ENCODE results near the gene S100A3.
"Not testable (repeated sequence)": the region's sequence is repeated elsewhere in the genome, so short reads cannot be mapped to it uniquely, and the experiment has no call there.

Gene S100A3

DNA sequence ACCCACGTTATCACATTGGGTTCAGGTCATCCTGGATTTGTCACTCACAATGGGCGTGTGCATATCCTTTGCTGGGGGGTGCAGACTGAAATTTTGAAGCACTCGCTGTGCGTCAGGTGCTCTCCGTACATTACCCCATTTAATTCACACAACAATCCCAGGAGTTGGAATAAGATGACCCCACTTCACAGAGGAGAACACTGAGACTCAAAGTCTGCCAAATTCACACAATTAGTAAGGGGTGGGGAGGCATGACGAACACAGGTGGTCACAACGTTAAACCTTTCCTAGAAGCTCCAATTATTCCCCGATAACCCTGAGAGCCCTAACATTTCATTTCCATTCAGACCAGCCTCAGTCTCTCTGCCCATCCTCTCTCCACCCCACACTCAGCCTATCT is 20.4 kb upstream of the S100A3 start:
- DNase-seq (ENCODE audit: low read depth in 2 of 2, low spot score in 1 of 2): no peak

GRCh38 chr1:153568367-153569099 is 19.5 kb upstream of the S100A3 start:
- DNase-seq (ENCODE audit: low read depth in 2 of 2, low spot score in 1 of 2): peak; percentile 62 to 65

- DNase-seq (ENCODE audit: low read depth in 2 of 2, low spot score in 1 of 2): no peak
Observed at GRCh38 chr1:153567621-153568366, 18.7 kb upstream of the S100A3 start.

GRCh38 chr1:153566414-153567371 is 17.6 kb upstream of the S100A3 start:
- DNase-seq (ENCODE audit: low read depth in 2 of 2, low spot score in 1 of 2): peak; percentile 47 to 78

DNA sequence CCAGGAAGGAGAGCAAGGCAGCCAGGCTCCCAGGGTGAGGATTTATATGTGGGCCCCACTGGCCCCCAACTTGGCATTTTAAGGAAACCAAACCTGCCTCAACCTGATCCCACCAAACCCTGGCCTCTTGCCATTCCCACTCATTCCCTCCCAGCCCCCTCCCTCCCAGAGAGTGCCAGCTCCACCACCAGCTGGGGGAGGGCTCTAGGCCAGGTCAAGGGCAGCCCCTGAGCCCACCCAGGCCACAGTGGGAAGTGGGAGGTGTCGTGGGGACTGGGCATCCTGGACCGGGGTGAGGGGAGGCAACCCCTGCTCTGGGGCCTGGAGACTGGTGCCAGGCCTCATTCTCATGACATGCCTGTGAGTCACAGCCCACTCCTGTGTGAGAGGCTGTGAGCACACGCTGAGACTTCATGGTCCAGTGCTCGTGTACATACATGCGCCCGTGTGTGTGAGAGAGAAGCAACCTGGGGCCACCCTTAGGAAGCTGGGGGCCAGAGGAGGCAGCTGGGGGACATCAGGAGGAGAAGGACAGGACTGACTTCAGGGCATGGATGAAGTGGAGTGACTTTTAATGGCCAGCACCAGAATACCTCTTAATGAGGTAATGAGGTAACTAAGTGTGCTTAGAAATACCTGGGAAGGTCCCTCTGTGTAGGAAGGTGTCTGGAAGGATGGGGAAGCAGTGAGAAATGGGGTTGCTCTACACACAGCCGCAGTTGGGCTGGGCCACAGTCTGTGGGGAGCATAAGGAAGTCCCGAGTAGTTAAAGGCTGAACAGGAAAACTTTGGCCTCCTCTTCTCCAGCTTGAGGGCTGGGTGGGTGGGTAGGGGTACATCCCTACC is 16.7 kb upstream of the S100A3 start, which contains the start of gene S100A2:
S100A2 (minus strand) TSS at position 316 of the 846 bp plus-strand sequence. CDS start 1,967 bp downstream, outside the sequence.
- no peak for DNase-seq (ENCODE audit: low read depth in 2 of 2, low spot score in 1 of 2)

DNA sequence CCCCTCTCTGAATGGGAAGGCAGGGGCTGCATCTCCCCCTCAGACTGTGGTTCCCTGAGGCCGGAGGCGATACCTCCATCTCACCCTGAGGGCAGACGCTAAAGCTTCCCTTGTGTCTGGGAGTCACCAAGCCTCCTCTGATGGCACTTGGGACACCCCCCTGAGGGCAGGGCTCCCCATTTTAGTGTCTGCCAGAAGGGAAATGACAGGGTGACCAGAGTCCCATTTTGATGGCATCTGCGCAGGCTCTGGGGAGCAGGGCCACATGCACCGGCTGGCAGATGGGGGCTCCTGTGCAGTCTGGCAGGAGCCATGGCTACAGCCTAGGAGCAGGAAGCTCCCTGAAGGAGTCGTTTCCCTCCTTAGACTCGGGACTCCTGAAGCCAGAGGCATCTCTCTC is 14.9 kb upstream of the S100A3 start:
- DNase-seq (ENCODE audit: low read depth in 2 of 2, low spot score in 1 of 2): no peak

DNA sequence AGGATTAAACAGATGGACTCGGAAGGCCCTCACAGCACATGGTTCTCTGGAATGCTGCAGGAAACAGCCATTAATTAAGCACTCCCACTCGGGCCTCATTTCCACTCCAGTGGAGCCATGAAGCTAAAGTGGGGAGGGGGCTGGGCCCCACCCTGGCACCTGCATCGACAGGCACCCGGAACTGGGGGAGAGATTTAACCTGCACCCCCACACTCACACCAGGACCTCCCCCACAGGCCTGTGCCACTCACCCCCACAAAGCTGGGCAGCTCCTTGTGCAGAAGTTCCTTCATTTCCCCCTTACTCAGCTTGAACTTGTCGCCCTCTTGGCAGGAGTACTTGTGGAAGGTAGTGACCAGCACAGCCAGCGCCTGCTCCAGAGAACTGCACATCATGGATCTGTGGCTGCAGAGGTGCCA is 14.4 kb upstream of the S100A3 start:
- DNase-seq (ENCODE audit: low read depth in 2 of 2, low spot score in 1 of 2): no peak

DNA sequence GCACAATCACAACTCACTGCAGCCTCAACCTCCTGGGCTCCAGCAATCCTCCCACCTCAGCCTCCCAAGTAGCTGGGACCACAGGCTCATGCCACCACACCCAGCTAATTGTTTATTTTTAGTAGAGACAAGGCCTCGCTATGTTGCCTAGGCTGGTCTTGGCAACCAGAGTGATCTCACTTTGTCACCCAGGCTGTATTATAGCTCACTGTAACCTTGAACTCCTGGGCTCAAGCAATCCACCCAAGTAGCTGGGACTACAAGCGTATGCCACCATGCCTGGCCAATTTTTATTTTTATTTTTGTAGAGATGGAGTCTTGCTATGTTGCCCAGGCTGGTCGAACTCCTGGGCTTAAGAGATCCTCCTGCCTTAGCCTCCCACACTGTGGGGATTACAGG is 13.0 kb upstream of the S100A3 start:
- DNase-seq (ENCODE audit: low read depth in 2 of 2, low spot score in 1 of 2): not testable (repeated sequence)

GRCh38 chr1:153561466-153561985 is 12.5 kb upstream of the S100A3 start:
- DNase-seq (ENCODE audit: low read depth in 2 of 2, low spot score in 1 of 2): no peak

DNA sequence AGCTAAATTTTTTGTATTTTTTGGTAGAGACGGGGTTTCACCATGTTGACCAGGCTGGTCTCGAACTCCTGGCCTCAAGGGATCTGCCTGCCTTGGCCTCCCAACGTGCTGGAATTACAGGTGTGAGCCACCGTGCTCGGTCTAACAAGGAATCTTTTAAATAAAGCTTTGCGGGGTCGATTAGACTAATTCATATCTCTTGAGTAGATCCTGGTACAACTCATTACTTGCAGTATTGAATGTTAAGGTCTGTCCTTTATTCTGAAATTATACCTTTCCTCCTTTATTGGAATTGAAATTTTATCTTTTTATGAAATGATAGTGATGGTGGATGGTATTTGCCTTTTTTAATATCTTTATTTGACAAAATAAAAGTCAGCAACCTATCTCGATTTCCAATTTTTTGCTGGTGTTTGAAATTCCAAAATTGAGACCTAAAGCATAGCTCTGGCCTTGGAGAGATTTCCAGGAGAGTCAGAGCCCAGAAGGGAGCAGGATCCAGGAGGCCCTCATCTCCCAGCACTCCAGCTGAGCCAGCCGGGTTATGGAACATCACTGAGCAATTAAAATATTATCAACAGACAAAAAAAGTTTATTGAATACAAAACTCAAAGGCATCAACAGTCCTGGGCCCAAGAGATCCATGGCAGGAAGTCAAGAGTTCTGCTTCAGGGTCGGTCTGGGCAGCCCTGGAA is 11.9 kb upstream of the S100A3 start:
- DNase-seq (ENCODE audit: low read depth in 2 of 2, low spot score in 1 of 2): no peak

- no peak for DNase-seq (ENCODE audit: low read depth in 2 of 2, low spot score in 1 of 2)
Observed at GRCh38 chr1:153560241-153560640, 11.2 kb upstream of the S100A3 start.

DNA sequence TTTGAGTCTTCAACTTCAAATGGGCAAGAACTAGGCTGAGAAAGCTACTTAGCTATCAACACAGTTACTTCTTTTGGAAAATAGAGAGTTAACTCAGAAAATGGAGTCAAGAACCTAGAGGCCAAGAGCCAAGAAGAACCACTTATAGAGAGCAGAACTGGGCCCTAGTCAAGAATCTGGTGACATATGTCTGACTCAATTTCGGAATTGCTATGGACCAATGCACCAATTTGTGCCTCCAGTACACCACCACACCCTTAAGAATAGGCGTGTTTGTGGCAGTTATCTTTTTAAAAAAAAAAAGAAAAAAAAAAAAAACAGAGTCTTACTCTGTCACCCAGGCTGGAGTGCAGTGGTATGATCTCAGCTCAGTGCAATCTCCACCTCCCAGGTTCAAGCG is 8.8 kb upstream of the S100A3 start:
- no peak for DNase-seq (ENCODE audit: low read depth in 2 of 2, low spot score in 1 of 2)

GRCh38 chr1:153556348-153556747 is 7.3 kb upstream of the S100A3 start:
- no peak for DNase-seq (ENCODE audit: low read depth in 2 of 2, low spot score in 1 of 2)

DNA sequence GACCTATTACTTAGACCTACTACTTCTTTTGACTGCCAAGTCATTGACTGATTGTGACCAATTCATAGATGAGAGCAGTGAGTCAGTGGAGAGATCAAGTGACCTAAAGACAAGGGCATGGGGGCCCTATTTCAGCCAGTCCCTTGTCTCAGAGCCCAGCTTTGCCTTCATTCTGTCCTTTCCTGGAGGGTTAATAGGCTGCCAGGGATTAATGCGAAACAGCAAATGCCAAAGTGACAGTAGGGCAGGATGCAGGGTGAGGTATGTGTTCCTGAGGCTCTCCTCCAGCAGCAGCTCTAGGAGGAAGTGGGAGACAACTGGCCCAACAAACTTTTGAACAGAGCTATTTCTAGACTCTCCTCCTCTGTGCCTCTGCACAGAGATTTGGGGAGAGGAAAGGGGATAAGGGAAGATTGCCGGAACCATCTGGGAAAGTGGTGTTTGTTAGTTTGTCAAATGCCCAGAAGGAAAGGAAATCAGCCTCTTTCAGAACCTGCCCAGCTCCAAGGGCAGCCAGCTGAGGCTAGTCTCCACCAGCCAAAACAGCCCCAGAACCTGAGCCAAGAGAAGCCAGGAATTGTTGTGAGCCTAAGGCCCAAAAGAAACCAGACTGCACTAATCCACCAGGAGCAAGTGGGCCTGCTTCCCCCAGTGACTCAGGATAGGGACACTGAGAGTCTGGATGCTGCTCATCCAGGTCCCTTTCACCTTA is 4.9 kb upstream of the S100A3 start:
- no peak for DNase-seq (ENCODE audit: low read depth in 2 of 2, low spot score in 1 of 2)

- DNase-seq (ENCODE audit: low read depth in 2 of 2, low spot score in 1 of 2): no peak
Observed at GRCh38 chr1:153553096-153553495, 4.0 kb upstream of the S100A3 start.

DNA sequence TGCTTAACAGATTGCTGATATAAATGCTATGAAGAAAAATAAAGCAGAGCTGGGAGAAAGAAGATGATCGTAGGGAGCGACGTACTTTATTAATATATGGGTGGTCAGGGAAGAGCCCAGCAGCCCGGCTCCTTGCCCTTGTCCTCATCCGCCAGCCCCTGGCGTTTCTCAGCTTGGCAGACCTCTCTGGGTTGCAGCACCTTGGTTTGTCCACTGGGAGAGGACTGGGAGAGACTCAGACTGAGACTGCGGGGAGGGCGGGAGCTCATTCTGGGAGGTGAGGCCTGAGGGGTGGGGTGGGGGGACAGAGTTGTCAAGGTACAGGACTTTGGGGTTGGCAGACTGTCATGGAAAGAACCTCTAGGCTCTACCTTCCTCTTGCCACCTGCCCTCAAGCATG is 3.3 kb upstream of the S100A3 start:
- DNase-seq (ENCODE audit: low read depth in 2 of 2, low spot score in 1 of 2): no peak

DNA sequence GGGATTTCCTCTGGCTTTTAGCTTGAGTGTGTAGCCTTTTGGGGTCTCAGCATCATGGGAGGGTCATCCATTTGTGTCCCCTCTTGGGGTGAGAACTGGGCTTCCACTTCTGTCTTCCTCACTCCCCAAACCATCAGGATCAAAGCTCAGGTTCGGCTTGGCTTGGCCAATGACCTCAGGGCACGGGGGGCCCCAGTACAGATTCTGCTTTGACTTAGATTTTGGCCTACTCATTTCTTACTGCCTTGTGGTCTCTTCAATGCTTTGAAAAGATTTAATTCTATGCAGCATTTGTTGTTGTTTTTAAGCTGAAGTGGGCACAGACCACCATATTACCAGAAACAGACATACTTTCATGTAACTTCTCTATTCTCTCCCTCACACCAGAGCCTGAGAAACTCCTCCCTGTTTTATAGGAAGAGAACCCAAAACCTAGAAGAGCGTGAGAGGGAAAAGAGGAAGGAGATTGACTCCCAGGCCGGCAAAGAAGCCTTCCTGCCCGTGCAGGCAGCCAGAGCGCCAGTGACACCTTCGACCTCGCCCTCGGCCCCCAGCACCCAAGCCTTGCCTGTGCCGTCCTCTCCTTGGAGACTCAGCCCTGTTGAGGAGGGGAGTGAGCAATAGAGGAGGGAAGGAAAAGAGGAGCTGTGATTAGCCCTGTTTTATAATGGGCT is 1.9 kb upstream of the S100A3 start:
- DNase-seq (ENCODE audit: low read depth in 2 of 2, low spot score in 1 of 2): no peak

- no peak for DNase-seq (ENCODE audit: low read depth in 2 of 2, low spot score in 1 of 2)
Observed at GRCh38 chr1:153550398-153550758, 1.3 kb upstream of the S100A3 start.

Measured in stimulated activated CD8-positive, alpha-beta memory T cell treated with anti-CD3 and anti-CD28 coated beads, Interleukin-4, amount 100 ng/mL, for 1 hour (primary cell).